Measurements from ENCODE around the gene GPR157.

Gene GPR157

DNA sequence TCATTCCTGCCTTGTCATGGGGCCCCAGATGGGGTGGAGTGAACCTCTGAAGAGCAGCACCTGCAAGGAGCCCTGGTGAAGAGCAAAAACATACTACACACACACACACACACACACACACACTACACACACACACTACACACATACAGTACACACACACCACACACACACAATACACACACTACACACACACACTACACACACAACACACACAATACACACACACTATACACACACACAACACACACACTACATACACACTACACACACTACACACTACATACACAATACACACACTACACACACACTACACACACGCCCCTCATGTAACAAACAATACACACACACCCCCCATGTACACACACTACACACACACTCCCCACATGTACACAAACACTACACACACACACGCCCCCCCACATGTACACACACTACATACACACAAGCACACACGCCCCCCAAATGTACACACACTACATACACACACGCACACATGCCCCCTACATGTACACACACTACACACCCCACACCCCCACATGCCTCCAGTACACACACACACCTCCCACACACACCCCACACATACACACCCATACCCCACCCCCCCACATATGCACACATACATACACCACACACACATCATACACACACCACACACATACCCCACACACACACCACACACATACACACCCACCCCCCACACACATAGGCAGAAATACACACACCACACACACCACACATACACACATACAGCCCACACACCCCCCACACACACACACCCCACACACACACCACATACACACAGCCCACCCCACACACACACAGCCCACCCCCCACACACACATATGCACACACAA, 68.8 kb downstream of the GPR157 start:
- no peak for DNase-seq

DNA sequence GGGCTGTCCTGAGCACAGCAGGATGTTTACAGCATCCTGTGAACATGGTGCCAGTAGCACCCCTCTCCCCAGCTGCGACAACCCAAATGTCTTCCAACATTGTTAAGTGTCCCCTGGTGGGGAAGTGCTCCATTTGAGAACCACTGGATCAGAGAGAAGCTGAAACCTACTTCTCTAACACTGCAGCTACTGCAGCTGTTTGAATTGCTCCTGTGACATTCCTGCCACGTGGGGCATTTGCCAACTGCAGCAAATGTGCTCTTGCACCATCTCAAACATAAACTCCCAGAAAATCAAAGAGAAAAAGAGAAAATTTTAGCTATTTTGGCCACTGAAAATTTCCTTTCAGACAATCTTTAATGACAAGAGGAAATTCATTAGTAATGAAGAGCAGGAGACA, 70.4 kb downstream of the GPR157 start:
- DNase-seq = peak; percentile 54

DNA sequence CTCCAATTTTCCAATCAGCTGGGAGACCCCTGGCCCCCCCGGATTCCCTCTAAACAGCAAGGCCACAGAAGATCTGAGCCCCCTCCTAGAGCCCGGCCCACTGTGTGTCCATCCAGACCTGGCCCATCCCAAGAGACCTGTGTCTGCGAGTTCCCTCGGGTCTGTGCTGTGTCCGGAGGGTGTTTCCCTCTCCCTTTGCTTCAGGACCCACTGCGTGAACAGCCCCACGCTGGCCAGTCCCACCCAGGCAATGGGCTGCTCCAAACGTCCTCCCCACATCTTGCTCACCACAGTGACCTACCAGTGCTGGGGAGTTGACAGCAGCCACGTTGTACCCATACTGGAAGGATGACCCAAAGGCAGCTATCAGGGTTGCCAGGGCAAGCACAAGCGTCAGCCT, 71.1 kb downstream of the GPR157 start:
- DNase-seq = no peak

DNA sequence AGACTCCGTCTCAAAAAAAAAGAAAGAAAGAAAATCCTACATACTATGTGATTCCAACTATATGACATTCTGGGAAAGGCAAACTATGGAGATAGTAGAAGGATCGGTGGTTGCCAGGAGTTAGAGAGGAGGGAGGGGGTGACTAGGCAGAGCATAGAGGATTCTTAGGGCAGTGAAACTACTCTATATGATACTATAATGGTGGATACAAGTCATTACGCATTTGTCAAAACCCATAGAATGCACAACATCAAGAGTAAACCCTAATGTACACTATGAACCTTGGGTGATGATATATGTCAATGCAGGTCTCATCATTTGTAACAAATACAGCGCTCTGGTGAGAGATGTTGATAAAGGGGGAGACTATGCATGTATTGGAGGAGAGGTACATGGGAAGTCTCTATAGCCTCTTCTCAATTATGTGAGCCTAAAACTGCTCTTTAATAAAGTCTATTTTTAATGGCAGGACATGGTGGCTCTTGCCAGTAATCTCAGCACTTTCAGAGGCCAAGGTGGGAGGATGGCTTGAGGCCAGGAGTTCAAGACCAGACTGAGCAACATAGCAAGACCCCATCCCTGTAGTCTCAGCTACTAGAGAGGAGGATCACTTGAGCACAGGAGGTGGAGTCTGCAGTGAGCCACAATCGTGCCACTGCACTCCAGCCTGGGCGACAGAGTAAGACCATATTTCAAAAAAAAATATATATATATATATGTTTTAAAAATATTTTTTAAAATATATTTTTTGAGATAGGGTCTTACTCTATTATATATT, 76.4 kb downstream of the GPR157 start:
- DNase-seq = no peak

DNA sequence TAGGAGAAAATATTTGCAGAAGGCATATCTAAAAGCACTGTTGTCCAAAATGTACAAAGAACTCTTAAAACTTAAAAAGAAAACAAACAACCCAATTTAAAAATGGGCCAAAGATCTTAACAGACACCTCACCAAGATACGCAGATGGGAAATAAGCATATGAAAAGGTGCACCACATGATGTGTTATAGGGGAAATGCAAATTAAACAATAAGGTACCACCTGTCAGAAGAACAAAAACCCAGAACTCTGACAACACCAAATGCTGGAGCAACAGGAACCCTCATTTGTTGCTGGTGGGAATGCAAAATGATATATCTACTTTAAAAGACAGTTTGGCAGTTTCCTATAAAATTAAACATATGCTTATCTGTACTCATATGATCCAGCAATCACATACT, 77.5 kb downstream of the GPR157 start:
- DNase-seq = no peak

DNA sequence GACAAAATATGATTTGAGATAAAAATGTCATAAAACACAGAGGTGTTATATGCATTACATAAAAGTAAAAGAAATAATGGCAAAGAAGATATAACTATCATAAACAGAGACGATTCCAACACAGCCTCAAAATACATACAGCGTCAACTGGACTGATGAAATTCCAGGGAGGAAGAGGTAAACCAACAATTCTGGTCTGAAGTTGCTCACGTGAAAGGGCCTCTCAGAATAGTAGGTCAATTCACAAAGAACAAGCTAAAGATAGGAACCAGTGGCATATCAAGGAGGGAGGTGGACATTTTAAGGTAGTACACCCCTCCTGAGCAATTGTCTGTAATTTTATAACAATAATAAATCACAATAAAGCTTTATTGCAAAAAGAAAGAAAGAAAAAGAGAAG, 78.1 kb downstream of the GPR157 start:
- no peak for DNase-seq
